ENCODE results near the gene ELANE.

ELANE gene

DNA sequence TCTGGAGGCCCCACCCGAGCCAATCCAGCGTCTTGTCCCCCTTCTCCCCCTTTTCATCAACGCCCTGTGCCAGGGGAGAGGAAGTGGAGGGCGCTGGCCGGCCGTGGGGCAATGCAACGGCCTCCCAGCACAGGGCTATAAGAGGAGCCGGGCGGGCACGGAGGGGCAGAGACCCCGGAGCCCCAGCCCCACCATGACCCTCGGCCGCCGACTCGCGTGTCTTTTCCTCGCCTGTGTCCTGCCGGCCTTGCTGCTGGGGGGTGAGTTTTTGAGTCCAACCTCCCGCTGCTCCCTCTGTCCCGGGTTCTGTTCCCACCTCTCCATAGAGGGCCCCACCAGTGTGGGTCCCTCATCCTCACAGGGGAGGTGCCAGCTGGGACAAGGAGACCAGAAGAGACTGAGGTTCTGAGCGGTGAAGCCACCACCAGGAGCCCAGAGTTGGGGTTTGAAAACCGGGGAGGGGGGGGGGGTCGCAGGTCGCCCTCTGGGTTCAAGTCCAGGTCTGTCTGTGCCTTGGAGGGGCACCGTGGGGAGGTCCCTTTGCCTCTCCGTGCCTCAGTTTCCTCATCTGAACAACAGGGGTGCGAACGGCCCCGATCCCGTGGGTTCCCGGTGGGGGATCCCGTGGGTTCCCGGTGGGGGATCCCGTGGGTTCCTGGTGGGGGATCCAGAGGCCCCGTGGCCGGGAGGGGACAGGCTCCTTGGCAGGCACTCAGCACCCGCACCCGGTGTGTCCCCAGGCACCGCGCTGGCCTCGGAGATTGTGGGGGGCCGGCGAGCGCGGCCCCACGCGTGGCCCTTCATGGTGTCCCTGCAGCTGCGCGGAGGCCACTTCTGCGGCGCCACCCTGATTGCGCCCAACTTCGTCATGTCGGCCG lies at the start of gene ELANE:
ELANE (plus strand) TSS at position 168 of the 878 bp plus-strand sequence; CDS start at position 194, 26 bp downstream.
- FAIRE-seq (no peak), DNase-seq (ENCODE audit: extremely low spot score, insufficient read length, low read depth) (no peak)

DNA sequence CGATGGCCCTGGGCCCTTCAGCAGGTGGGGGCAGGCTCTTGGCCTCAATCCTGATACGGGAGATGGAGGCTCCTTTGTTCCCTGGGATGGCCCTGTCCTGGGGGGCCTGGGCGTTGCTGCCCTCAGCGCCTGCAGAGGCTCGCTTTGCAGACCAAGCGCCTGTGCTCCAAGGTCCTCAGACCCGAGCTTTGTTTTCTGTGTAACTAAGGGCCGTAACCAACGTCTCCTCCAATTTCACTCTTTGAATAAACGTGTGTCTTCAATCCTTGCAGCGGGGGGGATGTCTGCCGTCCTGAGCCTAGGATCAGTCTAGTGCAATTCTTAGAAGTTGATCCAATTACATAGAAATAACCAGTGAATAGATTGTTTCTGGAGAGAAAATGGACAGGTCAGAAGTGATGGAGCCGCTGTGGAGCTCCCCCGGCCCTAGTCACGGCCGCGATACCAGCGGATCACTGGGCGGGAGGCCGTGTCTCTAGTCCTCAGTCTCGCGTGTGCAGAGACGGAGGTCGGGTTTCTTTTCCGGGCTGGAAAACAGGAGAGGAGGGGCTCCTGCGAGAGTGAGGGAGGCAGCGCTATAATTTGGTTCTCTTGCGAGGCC lies 49.5 kb upstream of the ELANE start:
- DNase-seq (ENCODE audit: extremely low spot score, insufficient read length, low read depth) (no peak), FAIRE-seq (no peak)

DNA sequence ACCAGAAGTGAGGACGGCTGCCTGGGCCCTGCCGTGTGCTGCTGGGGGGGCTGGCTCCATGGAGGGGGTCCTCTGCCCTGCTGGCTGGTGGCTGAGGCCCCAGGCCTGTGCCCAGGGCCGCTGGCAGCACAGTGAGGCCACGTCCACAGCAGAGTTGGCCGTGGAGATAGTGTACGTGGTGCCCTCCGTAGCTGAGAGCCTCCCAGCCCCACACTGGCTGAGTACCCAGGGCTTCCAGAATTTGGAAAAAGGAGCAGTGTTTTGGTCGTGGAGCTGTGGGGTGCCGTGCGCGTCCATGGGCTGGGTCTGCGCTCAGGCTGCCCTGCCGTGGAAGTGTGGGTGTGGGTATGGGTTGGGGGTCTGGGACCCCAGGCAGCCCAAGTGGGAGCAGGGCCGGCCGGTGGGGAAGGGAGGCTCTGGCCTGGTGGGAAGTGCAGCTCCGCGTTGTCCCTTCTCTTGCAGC lies 49.0 kb upstream of the ELANE start:
- DNase-seq (ENCODE audit: extremely low spot score, insufficient read length, low read depth) = no peak

DNA sequence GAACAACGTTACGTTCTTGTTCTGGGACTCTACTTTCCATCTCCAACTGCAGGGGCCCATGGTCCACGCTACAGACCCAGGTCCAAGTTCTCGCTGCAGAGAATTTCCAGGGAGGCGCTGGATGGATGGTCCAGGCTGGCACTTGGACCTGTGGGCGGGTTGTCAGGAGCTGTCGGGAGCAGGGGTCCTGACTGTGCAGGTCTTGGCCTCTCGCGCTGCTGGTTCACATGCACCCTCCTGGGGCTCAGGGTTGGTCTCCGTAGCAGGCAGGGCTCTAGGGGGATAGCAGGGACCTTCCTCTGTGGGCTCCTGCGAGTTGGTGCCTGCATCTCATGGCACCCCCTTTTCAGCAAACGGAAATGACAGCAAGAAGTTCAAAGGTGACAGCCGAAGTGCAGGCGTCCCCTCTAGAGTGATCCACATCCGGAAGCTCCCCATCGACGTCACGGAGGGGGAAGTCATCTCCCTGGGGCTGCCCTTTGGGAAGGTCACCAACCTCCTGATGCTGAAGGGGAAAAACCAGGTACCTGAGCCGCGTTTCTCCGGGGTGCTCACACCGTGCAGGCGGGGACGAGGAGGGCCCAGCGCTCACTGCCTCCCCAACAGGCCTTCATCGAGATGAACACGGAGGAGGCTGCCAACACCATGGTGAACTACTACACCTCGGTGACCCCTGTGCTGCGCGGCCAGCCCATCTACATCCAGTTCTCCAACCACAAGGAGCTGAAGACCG lies 48.3 kb upstream of the ELANE start:
- no peak for FAIRE-seq
- DNase-seq (ENCODE audit: extremely low spot score, insufficient read length, low read depth) = no peak

More for the DNA sequence above, 49.0 kb upstream of the ELANE start:
- no peak for FAIRE-seq

DNA sequence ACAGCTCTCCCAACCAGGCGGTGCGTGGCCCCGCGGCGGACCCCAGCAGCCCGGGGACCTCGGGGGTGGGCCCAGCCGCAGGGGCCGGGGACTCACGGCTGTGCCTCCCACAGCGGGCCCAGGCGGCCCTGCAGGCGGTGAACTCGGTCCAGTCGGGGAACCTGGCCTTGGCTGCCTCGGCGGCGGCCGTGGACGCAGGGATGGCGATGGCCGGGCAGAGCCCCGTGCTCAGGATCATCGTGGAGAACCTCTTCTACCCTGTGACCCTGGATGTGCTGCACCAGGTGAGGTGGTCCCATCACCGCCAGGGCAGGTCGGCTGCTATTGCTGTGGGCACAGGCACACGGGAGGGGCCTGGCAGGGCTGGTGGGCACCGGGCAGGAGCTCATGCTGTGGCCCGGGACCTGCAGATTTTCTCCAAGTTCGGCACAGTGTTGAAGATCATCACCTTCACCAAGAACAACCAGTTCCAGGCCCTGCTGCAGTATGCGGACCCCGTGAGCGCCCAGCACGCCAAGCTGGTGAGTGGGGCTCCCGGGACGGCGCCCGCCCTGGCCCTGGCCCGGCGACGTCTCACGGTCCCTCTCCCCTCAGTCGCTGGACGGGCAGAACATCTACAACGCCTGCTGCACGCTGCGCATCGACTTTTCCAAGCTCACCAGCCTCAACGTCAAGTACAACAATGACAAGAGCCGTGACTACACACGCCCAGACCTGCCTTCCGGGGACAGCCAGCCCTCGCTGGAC lies 47.5 kb upstream of the ELANE start:
- DNase-seq (ENCODE audit: extremely low spot score, insufficient read length, low read depth) (no peak), FAIRE-seq (no peak)

DNA sequence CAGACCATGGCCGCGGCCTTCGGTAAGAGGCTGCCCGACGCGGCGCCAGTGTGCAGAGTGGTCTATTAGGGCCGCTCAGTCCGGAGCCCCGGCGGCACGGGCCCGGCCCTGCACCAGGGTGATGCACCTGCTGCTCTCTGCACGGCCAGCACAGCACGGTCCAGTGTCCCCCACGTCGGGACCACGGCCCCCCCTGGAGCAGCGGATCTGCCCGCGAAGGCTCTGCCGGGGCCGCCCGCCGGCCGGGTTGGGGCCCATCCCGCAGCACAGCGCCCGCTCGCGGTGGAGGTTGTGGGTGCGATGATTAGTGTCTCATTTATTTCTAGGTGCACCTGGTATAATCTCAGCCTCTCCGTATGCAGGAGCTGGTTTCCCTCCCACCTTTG lies 46.9 kb upstream of the ELANE start:
- DNase-seq (ENCODE audit: extremely low spot score, insufficient read length, low read depth) = no peak
- FAIRE-seq = no peak

DNA sequence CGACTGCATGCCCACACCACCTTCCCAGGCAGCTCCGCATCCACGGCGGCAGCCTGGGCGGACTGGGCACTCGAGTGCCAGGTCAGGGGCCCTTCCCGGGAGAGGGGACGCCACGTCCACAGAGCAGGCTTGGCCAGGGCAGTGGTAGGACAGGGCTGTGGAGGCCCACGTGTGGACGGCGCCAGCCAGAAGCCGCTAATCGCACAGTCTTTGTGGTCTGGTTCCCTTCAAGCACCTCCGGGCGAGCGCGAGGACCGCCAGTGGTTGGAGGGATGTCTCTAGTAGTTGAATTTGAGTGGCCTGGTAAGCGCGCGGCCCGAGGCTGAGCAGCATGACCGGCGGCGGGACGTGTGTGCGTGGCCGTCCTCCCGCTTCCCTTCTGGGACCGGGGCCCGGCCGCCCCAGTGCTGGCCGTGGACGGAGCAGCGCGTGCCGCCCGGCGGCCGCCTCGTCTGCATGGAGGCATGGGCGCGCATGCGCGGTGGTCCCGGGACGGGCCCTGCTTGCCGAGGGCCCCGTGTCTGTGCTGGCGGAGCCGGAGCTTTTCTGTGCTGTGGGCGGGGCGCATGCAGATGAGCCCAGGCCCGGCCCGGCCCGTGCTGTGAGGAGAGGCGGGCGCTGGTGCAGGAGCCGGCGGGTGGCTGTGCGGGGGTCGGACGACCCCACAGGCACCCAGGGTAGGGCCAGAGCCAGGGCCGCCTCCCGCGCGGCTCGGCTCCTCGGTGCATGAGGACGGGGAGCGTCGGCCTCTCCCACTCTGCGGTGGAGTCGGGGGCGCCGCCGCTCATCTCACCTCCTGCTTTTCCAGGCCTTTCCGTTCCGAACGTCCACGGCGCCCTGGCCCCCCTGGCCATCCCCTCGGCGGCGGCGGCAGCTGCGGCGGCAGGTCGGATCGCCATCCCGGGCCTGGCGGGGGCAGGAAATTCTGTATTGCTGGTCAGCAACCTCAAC lies 46.2 kb upstream of the ELANE start:
- FAIRE-seq (no peak), DNase-seq (ENCODE audit: extremely low spot score, insufficient read length, low read depth) (no peak)

DNA sequence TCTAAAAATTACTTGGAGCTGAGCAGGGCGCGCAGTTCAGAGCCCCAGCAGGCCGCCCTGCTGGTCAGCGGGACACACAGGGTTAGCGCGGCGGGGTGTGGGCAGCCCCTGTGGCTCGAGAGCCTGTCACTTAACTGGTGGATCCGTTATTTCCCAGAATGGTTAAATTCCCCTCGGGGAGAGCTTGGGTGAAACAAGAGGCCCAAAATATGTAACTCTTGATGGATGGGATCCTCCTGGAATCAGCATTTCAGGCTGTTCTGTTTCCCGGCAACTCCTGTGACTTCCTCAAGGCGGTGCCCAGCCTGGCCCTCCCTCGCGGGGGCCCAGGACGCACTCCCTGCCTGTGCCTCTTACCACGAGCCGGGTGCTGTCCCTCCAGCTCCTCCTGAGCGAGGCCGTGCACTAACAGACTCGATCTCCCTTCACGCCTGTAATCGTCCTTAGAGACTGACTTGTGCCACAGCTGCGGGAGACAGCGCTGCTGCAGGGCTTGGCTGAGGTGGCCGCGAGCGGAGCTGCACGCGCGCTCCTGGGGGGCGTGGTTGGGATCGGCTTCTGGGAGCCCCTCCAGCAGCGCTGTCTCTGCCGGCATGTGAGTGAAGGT lies 45.2 kb upstream of the ELANE start:
- DNase-seq (ENCODE audit: extremely low spot score, insufficient read length, low read depth) (no peak), FAIRE-seq (no peak)

DNA sequence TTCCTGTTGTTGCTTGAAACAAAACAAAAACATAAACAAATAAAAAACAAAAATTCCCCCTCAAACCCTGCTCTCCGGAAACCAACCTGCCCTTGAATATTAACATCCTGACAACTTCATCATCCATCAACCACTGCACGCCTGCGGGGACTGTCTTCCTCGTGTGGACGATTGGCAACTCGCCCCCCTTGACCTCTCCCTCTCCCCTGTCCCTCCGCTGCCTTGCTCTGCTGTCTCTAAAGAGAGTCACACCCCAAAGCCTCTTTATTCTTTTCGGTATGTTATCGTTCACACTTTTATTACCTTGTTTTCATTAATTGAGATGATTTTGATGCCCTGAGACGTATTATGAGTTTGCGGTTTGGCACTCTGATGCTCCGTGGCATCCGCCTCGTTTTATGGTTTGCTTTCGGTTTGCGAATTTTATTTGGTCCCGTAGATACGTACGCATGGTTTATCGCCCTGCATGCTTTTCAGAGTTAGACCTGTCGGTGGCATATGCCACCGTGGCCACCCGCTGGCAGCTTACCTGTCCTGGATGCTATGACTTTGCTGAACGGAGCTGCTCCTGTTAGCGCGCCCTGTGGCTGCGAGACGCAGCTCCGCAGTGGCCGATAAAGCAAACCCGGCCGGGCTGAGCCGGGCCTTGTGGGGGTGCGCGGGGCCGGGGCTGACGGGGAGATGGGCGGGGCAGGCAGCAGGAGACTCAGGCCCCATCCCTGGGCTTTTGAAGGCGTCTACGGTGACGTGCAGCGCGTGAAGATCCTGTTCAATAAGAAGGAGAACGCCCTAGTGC lies 44.3 kb upstream of the ELANE start:
- FAIRE-seq = no peak

DNA sequence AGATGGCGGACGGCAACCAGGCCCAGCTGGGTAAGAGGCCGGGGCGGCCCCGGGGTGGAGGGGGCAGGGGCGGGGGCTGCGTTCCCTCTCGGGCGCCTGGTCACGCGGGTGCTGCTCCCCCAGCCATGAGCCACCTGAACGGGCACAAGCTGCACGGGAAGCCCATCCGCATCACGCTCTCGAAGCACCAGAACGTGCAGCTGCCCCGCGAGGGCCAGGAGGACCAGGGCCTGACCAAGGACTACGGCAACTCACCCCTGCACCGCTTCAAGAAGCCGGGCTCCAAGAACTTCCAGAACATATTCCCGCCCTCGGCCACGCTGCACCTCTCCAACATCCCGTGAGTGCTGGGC lies 43.7 kb upstream of the ELANE start:
- DNase-seq (ENCODE audit: extremely low spot score, insufficient read length, low read depth) = no peak
- FAIRE-seq = no peak

More for the DNA sequence above, 44.3 kb upstream of the ELANE start:
- no peak for DNase-seq (ENCODE audit: extremely low spot score, insufficient read length, low read depth)

DNA sequence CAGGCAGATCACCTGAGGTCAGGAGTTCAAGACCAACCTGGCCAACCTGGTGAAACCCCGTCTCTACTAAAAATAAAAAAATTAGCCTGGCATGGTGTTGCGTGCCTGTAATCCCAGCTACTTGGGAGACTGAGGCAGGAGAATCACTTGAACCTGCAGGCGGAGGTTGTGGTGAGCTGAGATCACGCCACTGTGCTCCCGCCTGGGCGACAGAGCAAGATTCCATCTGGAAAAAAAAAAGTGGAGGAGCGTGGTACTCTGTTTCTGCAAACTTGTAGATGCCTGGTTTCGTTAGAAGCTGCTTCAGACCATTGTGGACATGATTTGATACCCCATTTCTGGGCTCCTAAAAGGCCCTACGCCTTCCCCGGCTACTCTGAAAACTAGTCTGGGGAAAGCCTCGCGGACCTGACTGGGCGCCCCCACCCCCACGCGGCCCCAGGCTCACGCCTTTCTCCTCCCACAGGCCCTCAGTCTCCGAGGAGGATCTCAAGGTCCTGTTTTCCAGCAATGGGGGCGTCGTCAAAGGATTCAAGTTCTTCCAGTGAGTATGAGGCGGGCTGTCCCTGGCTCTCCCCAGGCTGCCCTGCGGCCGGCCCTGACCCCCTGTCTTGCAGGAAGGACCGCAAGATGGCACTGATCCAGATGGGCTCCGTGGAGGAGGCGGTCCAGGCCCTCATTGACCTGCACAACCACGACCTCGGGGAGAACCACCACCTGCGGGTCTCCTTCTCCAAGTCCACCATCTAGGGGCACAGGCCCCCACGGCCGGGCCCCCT lies 41.8 kb upstream of the ELANE start:
- FAIRE-seq = no peak

DNA sequence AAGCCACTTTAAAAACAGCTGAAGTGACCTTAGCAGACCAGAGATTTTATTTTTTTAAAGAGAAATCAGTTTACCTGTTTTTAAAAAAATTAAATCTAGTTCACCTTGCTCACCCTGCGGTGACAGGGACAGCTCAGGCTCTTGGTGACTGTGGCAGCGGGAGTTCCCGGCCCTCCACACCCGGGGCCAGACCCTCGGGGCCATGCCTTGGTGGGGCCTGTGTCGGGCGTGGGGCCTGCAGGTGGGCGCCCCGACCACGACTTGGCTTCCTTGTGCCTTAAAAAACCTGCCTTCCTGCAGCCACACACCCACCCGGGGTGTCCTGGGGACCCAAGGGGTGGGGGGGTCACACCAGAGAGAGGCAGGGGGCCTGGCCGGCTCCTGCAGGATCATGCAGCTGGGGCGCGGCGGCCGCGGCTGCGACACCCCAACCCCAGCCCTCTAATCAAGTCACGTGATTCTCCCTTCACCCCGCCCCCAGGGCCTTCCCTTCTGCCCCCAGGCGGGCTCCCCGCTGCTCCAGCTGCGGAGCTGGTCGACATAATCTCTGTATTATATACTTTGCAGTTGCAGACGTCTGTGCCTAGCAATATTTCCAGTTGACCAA lies 41.1 kb upstream of the ELANE start:
- no peak for FAIRE-seq

More for the DNA sequence above, 41.8 kb upstream of the ELANE start:
- DNase-seq (ENCODE audit: extremely low spot score, insufficient read length, low read depth) = no peak

DNA sequence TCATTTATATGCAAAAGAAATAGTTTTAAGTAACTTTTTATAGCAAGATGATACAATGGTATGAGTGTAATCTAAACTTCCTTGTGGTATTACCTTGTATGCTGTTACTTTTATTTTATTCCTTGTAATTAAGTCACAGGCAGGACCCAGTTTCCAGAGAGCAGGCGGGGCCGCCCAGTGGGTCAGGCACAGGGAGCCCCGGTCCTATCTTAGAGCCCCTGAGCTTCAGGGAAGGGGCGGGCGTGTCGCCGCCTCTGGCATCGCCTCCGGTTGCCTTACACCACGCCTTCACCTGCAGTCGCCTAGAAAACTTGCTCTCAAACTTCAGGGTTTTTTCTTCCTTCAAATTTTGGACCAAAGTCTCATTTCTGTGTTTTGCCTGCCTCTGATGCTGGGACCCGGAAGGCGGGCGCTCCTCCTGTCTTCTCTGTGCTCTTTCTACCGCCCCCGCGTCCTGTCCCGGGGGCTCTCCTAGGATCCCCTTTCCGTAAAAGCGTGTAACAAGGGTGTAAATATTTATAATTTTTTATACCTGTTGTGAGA lies 40.5 kb upstream of the ELANE start:
- no peak for FAIRE-seq
- no peak for DNase-seq (ENCODE audit: extremely low spot score, insufficient read length, low read depth)

More for the DNA sequence above, 41.1 kb upstream of the ELANE start:
- DNase-seq (ENCODE audit: extremely low spot score, insufficient read length, low read depth) = no peak

DNA sequence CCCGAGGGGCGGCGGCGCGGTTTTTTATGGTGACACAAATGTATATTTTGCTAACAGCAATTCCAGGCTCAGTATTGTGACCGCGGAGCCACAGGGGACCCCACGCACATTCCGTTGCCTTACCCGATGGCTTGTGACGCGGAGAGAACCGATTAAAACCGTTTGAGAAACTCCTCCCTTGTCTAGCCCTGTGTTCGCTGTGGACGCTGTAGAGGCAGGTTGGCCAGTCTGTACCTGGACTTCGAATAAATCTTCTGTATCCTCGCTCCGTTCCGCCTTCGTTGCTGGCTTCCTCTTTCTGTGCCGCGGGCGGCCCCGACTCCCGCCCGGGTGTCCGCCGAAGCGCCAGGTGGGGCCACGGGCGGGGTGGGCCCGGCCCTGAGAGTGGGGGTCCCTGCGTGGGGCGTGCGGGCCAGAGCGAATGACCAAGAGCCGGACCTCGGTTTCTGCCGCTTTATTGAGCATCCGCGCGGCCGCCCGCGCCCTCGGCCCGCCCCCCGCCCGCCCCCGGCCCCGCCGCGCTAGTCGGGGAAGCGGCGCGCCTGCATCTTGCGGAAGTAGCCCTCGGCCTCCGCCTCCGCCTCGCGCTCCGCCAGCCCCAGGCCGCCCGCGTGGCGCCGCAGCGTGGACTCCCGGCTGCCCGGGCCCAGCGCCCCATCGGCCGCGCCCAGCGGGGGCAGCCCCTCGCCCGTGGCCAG lies 39.9 kb upstream of the ELANE start:
- DNase-seq (ENCODE audit: extremely low spot score, insufficient read length, low read depth) (no peak), FAIRE-seq (no peak)

DNA sequence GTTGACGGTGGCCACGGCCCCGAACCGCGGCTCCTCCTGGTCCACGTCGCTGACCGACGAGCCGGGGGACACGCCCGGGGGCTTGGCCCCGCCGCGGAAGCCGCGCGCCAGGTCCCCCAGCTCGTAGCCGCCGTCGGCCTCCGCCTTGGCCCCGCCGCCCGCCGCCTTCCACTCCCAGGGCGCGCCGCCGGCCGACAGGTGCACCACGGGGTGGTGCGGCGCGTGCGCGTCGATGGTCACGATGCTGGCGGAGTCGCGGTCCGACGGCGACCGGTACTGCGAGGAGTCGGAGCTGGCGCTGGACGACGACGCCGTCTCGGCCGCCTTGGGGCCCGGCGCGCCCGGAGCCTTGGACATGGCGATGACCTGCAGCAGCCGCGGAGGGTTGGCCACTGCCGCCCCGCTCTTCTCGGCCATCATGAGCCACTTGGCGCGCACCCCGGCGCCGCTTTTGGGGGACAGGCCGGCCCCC lies 39.3 kb upstream of the ELANE start:
- FAIRE-seq = no peak

More for the DNA sequence above, 39.3 kb upstream of the ELANE start:
- no peak for DNase-seq (ENCODE audit: extremely low spot score, insufficient read length, low read depth)
